HG03432 (cell line): ENCODE data around the gene NUCKS1.

ENCODE experiments used
- ATAC-seq: cut with Tn5 transposase; IDR thresholded peaks from one replicate; pipeline ENCODE4 v1.9.1; 2021; ENCODE audit warnings: mild to moderate bottlenecking, moderate library complexity; ENCODE audit not compliant: unreplicated experiment

The NUCKS1 gene

GRCh38 chr1:205772607-205773032 is 22.6 kb upstream of the NUCKS1 start:
- no peak for ATAC-seq

GRCh38 chr1:205770618-205771017 is 20.6 kb upstream of the NUCKS1 start:
- ATAC-seq = no peak

GRCh38 chr1:205769641-205770365 is 19.8 kb upstream of the NUCKS1 start:
- no peak for ATAC-seq

GRCh38 chr1:205767248-205767647 is 17.3 kb upstream of the NUCKS1 start:
- no peak for ATAC-seq

GRCh38 chr1:205766570-205766969 is 16.6 kb upstream of the NUCKS1 start:
- no peak for ATAC-seq

GRCh38 chr1:205766038-205766437 is 16.1 kb upstream of the NUCKS1 start:
- ATAC-seq = no peak

- ATAC-seq = no peak
Measured at GRCh38 chr1:205764578-205764977, 14.6 kb upstream of the NUCKS1 start.

GRCh38 chr1:205763980-205764379 is 14.0 kb upstream of the NUCKS1 start:
- ATAC-seq = no peak

GRCh38 chr1:205760606-205761005 is 10.6 kb upstream of the NUCKS1 start:
- no peak for ATAC-seq

- no peak for ATAC-seq
Measured at GRCh38 chr1:205756552-205756951, 6.6 kb upstream of the NUCKS1 start.

GRCh38 chr1:205754857-205755256 is 4.9 kb upstream of the NUCKS1 start:
- no peak for ATAC-seq

- ATAC-seq = no peak
Measured at GRCh38 chr1:205751036-205751651, 1.2 kb upstream of the NUCKS1 start.

- ATAC-seq = peak; percentile 83
Measured at GRCh38 chr1:205749234-205750137, 496 bp downstream of the NUCKS1 start.

- ATAC-seq = peak; percentile 20
Measured at GRCh38 chr1:205748403-205749233, 1.4 kb downstream of the NUCKS1 start.

- no peak for ATAC-seq
Measured at GRCh38 chr1:205746757-205747412, 3.1 kb downstream of the NUCKS1 start.

GRCh38 chr1:205744403-205744802 is 5.6 kb downstream of the NUCKS1 start:
- no peak for ATAC-seq

- ATAC-seq = no peak
Measured at GRCh38 chr1:205743977-205744376, 6.0 kb downstream of the NUCKS1 start.

- no peak for ATAC-seq
Measured at GRCh38 chr1:205741681-205742080, 8.3 kb downstream of the NUCKS1 start.

- no peak for ATAC-seq
Measured at GRCh38 chr1:205739348-205740160, 10.4 kb downstream of the NUCKS1 start.
